Midbrain (tissue), 1 donor: ENCODE data around the gene HPSE2.

Experiments used
- DNase-seq: peaks from one replicate; lab custom pipeline; 2025; lab: John Stamatoyannopoulos, UW

Gene HPSE2

DNA sequence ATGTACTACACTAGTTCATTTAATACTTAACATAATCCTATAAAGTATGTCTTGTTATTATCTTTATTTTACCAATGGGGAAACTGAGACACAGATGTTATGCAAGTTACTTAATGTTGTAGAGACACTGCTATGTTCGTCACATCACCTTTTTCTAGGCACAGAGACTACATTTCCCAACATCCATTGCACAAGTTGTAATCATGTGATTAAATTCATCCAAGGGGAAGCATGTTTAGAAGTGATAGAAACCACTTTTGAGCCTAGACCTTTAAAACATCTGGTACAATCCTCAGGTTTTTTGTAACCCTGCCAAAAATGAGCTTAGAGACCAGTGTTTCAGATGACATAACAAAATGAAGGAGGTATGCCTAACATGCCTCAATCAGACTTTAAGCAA is 402.1 kb downstream of the HPSE2 start:
- DNase-seq = no peak

DNA sequence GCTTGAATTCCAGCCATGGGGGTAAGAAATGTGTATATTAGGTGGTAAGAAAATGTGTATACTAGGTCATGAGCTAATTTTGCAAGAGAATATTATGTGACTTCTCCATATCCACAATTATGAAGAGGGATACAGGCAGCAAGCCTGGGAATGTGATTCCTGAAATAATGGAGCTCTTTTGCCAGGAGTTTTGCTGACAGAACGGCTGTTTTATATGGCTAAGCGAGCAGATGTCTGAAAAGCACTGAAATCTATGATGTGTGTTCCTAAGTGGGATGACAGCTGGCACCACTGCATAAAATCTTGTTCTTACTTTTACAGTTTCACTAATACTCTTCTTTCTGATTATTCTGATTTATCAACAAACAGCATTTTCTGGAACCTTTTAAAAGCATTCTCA is 402.9 kb downstream of the HPSE2 start:
- no peak for DNase-seq

DNA sequence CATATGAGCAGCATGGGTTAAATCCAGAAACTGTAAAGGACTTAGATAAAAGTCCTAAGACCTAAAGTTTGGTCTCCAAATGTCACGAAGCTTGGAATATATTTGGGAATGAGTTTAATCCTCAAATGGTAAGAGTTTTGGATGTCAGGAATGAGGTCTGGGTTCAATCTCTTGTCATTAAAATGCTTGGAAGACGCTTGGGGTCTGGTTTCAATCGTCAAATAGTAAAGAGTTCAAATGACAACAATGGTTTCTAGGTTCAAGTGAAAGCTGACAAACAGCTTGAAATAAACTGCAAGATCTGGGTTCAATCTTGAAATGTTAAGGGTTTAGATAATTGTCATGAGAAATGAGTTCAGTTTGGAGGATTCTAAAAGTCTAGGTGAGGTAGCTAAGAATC is 403.5 kb downstream of the HPSE2 start:
- DNase-seq = no peak

DNA sequence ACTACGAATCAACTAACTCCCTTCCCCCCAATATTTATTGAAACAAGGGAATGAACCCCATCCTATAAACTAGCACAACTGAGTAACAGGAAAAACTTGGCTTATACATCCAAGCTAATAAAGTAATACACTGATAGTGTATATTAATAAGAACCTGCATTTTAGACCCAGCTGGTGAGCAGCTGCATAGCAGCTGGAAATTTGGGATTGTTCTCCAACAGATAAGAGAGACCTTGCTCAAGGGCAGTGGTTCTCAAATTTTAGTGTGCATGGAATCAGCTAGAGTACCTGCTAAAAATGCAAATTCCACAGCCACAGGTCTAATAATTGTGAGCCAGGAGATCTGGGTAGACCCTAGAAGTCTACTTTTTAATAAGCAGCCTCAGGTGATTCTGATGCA is 404.3 kb downstream of the HPSE2 start:
- no peak for DNase-seq

DNA sequence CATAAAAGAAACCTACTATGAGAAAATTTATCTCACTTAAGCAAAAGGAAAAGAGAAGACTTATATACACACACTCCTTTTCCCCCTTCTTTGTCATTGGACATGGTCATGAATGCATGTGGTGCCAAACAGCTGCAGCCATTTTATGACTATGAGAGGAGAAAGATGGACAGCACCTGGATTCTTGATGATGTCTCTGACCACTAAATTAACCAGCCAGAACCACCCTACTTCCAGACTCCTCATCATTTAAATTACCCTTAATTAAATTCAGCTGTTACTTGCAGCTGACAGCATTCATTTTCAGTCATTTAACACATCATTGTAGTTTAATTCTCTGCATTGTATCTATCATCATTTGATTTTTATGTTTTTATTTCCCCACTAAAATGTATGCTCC is 409.9 kb downstream of the HPSE2 start:
- DNase-seq = no peak

DNA sequence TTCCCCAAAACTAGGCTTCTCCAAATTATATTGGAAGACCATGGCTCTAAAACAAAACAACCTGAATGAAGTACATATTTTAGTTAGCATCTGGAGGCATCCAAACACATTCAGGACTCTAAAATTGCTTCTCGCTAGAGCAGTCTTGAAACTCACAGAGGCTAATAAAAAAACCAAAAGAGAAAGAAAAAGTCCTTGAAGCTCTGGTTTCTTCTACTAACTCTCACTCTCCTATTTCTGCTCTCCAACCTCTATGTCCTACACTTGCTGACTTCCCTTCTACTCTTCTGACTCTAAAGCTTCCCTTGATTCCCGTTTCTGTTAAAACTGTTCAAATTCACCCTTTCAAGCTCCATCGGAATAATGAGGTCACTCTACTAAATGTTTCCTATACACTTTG is 418.3 kb downstream of the HPSE2 start:
- DNase-seq = no peak

DNA sequence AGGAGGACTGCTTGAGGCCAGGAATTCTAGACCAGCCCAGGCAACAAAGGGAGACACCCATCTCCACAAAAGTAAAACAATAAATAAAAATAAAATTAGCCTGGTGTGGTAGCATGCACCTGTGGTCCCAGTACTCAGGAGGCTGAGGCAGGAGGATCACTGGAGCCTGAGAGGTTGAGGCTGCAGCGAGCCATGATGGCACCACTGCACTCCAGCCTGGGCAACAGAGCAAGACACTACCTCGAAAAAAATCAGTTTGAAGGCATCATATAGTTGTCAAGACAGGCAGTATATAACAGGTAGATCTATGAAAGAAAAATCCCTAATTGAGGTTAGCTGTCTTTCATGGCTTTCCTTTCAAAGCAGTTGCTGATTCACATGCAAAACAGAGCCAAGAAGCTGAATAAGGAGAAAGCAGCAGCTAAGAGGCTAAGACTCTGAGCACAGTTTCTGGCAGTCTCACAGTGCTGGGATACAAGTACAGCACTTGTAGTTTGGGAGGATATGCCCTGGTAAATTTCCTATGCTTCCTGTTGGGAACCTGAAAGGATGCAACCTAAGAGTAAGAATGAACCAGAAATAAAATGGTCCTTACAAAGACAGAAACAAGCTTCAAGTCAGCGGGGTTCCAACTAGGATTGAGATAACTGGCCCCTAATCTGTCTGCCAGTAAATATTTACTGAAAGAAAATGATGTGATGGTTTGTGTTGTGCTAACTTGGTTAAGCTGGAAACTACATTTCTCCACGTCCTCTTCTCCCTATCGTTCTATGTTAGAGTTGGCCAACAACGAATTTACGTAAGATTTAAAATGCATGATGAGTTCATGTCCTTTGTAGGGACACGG is 420.4 kb downstream of the HPSE2 start:
- peak; percentile 14 for DNase-seq

DNA sequence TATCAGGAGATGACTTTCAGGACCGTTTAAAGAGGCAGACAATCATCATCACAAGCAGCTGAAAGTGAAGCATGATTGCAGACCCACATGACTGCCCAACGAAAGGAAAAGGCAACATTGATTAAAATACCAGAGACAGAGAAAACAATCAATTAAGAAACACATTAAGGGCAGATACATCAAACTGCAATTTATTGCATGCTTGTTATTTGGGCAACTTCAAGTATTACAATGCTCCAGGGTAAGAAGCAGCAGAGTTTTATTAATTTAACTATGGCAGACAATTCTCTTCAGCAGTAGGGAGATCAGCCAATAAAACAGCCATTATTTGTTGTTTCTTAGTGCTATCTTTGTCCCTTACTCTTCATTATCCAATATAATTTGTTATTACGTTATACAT is 421.2 kb downstream of the HPSE2 start:
- DNase-seq = no peak

DNA sequence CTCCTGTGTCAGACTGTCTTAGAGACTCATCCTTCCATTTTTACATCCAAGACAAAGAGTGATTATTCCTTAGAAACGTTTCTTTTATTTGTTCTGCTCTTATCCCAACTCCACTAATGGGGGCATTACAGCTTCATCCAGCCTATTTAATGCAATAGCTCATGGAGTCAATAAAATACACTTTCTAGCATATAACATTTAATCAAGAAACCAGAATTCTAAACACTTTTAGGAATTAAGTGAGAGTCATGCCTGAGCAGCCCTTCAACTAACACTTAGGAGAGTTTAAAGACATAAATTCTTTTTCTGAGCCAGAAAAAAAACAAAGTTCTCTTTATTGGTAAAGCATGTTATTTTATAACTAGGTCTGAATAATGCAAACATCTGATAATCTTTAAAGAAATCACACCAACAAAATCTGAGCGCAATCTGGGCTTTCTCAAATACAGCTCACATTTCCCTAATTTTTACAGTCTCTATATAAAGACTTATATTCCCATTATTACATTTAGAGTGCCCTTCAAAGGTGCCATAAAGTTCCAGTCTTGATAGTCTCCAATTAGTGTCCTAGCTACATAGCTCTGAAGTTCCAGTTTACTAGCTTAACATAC is 427.3 kb downstream of the HPSE2 start:
- DNase-seq = no peak

DNA sequence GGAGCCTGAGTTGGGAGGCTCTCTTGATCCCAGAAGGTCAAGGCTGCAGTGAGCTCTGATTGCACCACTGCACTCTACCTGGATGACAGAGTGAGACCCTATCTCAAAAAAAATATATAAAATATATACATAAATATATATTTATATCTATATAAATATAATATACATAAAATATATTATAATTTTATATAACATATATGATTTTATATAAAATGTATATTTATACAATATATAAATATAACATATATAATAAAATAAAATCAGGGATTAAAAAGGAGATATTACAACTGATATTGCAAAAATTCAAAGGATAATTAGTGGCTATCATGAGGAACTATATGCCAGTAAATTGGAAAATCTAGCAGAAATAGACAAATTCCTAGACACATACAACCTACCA is 435.4 kb downstream of the HPSE2 start:
- no peak for DNase-seq

DNA sequence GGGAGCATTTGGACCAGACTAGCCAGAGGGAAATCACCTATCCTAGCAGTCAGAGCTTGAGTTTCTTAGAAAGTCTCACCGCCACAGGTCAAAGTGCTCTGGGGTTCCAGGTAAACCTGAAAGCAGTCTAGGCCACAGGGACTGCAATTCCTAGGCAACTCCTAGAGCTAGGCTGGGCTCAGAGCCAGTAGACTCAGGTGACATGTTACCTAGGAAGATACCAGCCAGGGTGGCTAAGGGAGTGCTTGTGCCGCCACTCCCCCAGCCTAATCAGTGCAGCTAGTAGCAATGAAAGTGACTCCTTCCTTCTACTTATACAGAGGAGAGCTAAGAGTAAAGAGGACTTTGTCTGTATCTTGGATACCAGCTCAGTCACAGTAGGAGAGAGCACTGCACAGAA is 440.2 kb downstream of the HPSE2 start:
- no peak for DNase-seq

DNA sequence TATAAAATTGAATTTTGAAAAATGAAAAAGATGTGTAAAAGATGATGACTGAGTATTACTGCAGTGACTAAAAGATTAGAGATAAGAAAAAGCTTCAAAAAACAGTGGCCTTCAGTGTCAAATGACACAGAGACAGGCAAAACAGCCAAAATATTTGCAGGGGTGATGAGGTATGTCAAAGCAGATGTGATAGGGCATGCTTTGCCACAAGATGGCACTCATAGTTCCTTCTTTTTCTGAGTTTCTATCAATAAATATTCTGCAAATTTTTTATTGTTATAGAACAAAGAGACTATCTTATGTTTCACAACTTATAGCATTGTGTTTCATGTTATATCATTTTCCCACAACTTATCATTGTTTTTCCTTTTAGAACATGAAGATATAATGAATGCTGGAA is 444.8 kb downstream of the HPSE2 start:
- DNase-seq = no peak

DNA sequence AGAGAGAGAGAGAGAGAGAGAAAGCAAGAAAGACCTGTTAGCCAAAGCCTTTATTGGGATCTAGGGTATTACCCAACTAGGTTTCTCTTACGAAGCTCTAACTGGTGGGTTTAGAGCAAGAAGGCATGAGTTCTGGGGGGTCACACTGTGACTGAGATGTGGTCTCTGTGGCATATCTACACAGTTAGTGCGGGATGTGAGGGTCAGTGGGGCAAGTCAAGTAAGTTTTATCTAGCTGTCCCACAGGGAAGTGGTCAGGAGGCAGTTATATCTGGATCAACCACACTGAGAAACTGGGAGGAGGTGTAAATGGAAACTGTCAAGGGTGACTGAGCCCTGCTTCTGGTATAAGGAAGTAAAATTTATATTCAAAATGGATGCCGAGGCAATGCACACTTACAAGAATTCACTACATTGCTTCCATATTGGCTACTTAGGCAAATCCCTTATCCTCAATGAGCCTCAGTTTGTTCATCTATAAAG is 457.3 kb downstream of the HPSE2 start:
- DNase-seq = no peak

DNA sequence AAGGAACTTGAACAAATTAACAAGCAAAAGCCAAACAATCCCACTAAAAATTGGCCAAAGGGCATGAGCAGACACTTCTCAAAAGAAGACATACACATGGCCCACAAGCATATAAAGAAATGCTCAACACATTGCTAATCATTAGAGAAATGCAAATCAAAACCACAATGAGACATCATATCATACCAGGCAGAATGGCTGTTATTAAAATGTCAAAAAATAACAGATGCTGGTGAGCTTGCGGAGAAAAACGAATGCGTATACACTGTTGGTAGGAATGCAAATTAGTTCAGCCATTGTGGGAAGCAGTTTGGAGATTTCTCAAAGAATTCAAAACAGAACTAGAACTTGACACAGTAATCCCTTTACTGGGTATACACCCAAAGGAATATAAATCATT is 477.2 kb downstream of the HPSE2 start:
- DNase-seq = no peak

DNA sequence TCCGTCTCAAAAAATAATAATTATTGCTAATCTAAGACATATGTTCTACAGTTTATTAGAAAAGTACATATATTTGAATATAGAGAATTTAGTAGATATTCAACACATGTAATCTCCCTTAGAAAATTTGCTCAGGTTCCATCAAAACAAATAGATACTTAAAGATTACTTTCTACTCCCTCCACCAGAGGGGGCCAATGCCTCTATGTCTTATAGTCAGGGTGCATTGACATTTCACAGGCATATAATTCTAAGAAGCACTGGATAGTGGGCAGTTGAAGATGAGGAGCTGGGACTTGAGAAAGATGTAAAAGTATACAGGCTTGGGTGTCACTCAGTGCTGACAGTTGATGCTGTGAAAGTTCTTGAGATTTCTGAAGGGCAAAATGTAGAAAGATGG is 487.4 kb downstream of the HPSE2 start:
- no peak for DNase-seq

DNA sequence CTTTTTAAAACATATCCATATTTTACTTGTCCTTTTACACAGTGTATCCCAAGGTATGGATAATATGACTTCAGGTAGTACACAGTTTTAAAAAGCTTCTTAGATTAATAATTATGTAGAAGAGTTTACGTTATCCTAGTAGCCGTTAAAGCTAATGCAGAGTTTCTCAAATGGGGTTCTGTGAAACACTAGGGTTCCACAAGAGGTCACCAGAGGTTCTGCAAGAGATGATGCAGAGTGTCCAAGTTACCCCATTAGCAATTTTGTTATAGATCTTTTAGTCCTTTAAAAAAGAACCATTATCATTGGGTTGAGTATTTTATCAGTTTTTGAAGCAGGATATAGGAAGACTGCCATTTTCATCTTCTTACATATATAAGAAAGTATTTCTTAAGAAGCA is 490.0 kb downstream of the HPSE2 start:
- DNase-seq = no peak

DNA sequence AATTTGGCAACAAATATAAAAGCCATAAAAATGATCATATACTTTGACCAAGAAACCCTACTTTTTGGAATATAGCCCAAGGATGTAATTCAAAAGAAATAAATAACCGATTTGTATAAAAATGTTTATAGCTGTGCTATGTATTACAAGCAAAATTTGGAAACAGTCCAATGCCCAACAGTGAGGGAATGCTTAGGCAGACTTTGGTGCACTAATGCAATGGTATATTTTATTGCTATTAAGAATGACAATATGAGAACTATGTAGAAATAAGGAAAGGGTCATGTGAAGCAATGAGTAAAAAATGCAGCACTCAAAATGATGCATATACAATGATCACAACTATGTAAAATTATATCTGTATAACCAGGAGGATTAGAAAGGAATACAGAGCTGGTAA is 515.1 kb downstream of the HPSE2 start:
- DNase-seq = no peak

DNA sequence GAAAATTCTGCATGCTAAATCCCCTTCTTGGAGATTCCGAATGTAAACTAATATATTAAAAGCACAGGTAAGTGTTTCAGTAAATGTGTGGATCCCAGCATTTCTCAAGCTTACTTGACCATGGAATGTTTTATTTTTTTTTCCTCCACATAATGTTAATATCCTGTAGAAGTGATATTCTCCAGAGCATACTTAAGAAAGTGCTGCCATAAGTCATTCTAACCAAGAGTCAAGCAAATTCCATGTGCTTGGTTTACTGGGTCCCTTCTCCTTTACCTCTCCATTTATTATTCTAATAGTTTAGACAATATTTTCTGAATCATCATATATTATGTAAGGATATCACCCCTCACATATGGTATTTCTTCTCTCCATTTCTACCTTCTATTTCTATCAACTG is 522.1 kb downstream of the HPSE2 start:
- DNase-seq = no peak

DNA sequence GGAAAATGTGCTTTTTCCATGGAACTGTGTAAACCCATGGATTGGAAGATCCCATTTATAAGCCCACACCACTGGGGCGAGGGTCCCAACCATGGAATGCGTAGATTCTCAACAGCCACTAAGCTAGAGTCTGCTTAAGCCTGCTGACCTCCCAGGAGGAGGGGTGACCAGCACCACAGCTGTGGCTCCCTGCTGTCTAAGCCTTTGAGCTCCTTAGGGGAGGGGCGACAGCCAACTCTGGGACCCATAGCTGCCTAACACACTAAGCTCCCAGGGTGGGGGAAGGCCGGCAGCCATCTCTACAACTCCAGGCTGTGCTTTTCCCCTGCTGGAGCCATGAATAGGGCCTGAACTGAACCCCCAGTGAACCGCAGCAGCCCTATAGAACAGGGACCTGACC is 539.1 kb downstream of the HPSE2 start:
- no peak for DNase-seq

DNA sequence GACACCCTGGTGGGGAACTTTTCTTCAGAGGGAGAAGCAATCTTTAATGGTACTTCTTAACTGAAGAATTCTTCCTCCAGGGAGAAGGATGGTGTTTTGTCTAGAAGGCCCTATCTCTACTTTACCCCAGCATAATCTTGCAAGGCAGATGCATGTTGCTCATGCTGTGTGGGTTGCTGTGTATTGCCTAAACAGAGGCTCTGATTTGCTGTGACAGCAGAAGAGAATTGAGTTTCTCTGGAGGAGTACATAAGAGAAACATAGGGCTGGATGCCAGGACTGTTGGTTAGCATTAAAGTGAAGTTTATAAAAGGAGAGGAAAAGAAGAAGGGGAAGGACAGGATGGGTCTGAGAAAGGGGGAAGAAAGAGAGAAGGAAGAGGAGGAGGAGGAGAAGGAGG is 540.8 kb downstream of the HPSE2 start:
- DNase-seq = no peak

DNA sequence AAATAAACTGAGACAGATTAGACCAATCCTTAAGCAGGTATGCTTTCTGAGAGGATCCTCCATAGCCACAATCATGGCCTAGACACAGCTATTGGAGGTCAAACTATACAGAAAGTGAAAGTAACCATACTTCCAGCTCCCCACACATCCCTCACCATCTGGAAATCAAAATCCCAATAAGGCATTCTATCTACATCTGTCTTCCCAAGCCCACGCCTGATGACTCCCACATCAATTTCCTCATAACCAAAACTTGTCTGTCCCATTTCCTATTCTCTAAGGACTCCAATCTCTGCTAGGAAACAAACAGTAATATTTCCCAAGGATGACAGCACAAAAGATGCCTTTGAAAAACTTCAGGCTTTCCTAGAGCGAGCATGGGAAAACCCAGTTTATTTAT is 541.6 kb downstream of the HPSE2 start:
- no peak for DNase-seq

DNA sequence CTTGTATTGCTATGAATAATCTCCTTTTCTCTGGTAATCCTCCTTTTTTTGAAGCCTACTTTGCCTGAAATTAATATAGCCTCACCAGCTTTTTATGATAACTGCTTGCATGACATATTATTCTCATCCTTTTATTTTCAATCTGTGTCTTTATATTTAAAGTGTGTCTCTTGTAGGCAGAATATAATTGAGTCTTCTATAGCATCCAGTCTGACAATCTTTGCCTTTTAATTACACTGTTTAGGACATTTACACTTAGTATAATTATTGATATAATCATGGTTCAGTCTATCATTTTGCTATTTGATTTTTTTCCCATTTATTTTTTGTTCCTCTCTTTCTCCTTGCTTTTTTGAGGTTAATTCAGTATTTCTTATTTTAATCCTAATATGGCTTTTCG is 548.0 kb downstream of the HPSE2 start:
- no peak for DNase-seq

DNA sequence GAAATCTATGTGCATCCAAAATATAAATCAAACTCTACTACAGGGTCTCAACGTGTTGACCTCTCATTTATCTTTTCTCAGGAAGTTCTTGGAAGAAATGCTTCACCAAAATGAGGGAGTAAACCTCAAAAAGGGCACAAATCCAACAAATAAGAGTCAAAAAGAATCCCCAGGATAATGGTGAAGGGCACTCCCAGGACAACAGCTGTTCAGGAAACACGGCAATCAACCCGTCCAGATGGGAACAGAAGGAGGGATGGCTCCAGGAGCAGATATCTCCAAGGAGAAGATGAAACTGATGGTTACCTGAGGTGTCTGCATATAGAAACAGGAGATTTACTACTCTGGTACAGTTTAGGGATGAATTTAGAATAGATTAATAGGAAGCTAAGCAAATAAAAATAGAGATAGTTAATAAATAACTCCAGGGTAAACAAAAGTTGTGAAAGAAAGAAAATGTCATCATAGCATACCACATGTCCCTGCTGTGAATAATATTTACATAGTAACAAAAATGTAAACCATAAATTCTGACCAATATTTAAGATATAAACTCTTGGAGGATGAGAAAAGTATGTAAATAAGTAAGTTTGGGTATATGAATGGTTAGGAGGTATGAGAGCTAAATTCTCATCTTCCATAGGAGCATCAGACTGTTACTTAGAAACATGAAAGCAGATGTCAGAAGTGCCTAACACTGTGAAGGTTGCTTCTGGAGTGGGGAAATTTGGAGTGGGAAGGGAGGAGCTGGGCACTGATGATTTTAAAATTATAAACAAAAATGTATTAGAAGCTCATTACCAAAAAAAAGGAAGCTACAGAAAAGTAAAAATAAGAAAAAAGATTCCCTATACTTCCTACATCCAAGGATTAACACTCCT is 551.4 kb downstream of the HPSE2 start:
- DNase-seq = no peak
